Central memory CD4-positive, alpha-beta T cell (primary cell): Measurements from ENCODE around the gene CIITA.
"Not testable (repeated sequence)": the region's sequence is repeated elsewhere in the genome, so short reads cannot be mapped to it uniquely, and the experiment has no call there.

Experiments
- DNase-seq: peaks from one replicate; pipeline ENCODE4 v3.0.0; 2022

The CIITA gene

GRCh38 chr16:10921536-10922327 is 44.7 kb downstream of the CIITA start:
- no peak for DNase-seq

DNA sequence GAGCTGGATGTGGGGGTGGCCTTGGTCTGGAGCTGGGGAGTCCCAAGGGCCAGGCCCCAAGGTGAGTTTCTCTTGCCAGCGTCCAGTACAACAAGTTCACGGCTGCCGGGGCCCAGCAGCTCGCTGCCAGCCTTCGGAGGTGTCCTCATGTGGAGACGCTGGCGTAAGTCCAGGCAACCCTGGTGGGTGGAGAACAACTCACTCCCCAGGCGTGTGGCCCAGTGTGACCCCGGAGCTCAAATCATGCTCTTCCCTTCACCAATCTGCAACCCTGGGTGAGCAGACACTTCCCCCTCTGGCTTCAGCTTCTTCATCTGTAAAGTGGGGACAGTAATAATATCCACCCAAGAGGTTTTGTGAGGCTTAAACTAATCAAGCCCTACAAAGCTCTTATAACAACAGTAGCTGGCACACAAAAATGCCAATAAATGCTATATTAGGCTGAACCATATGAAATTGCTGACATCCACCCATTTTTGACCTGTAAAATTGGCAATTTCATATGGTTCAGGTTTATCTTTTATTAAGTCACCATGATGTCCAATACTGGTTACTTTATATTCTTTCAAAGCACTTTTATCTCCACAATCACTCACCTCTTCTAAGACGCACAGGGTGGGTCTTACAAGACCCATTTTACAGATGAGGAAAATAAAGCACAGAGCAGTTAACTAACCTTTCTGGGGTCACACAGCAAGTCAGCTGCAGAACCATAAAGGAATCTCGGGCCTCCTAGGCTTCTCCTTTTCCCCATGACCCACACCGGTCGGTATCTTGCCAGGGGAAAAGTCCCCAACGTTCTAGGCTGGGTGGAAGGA is 45.5 kb downstream of the CIITA start:
- no peak for DNase-seq

- DNase-seq = no peak
Observed at GRCh38 chr16:10923146-10923649, 46.2 kb downstream of the CIITA start.

DNA sequence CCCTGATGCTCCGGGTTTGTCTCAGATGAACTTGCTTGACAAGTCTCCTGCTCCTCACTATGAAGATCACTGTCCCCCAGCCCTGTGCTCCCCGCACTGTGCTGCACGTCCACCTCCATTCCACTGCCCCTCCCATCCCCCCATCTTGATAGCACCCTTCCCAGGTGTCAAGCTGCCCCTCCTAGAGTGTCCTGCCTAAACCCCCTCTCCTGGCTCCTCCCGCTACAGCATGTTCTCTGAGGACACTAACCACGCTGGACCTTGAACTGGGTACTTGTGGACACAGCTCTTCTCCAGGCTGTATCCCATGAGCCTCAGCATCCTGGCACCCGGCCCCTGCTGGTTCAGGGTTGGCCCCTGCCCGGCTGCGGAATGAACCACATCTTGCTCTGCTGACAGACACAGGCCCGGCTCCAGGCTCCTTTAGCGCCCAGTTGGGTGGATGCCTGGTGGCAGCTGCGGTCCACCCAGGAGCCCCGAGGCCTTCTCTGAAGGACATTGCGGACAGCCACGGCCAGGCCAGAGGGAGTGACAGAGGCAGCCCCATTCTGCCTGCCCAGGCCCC is 46.7 kb downstream of the CIITA start:
- no peak for DNase-seq

GRCh38 chr16:10925285-10925684 is 48.3 kb downstream of the CIITA start:
- not testable (repeated sequence) for DNase-seq

DNA sequence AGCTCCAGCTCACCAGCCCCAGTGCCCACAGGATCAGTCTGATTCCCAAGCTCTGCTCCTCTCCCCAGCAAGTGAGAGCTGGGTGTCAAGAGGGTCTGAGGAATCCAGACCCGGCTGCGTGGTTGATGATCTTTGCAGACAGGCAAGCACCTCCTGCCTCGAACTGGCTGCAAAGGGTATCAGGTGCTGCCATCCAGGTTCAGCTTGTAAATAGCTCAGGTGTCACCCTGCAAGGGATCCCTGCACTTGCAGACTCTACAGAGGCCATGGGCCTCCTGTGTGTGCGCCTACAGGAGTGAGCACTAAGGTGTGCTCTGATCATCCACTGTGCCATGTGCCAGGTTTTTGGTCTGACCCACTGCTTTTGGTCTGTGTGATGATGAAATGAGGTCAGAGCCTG is 49.1 kb downstream of the CIITA start:
- DNase-seq = no peak

DNA sequence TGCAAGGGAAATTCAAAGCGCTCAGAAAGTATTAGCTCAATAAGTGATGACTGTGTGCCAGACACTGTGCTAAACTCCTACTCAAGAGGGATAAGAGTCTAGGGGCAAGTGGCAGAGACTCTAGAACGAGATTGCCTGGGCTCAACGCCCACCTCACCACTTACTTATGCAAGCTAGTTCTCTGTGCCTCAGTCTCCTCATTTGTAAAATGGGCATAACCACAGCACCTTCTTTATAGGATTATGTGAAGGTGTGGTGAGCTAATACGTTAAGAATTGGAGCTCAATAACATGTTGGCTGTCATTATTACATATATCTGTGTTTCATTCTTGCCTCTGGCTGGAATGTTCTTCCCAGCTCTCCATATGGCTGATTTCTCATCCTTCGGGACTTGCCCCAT is 49.9 kb downstream of the CIITA start:
- no peak for DNase-seq

DNA sequence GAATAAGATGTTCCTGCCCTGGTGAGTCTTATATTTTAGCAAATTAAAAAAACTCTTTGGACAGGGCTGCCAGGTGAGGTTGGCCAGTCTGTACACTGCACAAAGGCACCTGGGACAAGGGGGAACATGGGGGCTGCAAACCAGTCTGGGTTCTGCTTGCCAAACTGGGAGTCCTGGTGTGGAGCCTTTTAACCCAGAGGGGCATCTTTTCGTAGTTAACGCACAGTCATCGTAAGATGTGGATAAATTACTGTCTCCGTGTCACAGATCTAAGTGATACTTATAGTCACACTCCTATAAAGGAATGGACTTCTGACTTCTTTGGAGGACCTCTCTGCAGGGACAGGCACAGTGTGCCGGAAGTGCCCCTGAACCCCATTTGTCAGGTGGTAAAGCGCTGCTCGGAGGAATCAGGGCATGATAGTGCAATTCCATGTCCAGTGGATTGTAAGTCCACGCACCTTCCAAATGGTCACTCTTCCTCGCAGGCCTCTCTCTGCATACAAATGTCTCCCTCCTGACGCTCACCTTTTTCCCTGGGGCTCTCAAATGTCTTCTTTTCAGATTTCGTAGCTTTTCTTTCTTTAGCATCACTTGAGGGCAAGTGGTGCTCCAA is 50.6 kb downstream of the CIITA start:
- DNase-seq = no peak

DNA sequence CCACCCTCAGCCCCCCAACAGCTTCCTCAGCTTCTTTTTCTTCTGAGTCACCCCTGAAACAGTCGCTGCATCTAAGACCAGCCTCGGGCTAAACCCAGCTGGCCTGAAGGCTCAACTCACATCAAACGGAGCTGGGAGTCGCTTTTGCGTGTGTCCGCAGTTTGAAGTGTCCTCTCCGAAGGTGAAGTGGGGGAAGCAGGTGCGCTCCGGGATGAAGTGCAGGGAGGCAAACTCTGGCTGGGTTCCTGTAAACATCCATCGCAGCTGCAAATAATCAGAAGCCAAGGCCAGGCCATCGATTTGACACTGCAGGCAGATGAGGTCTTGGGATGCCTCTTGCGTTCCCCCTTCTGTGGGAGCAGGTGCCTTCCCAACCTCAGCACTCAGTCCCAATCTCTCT is 52.1 kb downstream of the CIITA start:
- not testable (repeated sequence) for DNase-seq

- DNase-seq = no peak
Observed at GRCh38 chr16:10929853-10930754, 53.1 kb downstream of the CIITA start.

DNA sequence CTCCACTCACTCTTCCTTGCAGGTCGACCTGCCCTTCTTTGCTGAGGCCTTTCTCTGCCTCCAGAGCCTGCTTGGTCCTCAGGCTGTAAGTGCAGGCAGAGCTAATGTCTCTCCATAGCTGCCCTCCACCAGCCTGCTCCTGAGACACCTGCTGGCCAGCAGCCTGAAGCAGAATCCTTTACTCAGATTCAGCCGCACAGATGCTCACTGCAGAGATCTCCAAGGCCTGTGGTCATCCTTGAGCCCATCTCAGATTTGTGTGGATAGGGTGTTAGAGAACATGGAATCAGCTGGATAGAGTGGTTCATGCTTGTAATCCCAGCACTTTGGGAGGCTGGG is 53.7 kb downstream of the CIITA start:
- DNase-seq = no peak

- no peak for DNase-seq
Observed at GRCh38 chr16:10931134-10931533, 54.1 kb downstream of the CIITA start.

GRCh38 chr16:10931977-10932632 is 55.1 kb downstream of the CIITA start:
- no peak for DNase-seq

DNA sequence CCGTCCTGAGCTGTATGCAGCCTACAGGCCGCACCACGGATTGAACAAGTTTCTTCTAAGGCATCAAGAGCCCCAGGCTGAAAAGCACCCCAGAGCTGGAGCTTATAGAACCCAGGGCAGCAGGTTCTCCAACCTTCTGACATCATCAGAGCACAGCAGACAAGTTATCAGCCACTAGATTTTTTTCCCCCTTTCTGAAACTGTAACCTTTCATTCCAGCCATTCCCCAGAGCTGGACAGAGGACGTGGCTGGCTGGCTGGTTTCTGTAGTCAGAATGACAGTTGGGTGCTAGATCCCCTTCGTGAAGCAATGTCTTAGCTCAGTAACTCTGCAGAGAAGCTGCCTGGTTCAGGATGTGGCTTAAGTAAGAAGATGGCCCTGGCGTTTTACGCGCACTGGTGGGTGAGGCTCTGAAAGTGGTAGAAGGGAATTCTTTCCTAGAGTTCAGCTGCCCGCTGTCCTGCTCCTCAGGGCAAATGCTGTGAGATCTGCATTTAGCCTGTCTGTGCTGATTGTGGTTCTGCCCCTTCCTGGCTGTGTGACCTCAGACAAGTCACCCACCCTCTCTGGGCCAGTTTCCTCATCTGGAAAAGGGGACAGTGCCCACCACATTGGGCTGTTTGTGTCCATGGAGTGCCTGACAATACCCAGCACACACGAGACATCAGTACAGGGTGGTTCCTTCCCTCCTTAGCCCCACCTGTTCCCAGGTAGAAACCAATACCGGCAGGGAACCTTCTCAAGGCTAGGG is 56.1 kb downstream of the CIITA start:
- no peak for DNase-seq

- no peak for DNase-seq
Observed at GRCh38 chr16:10933865-10934264, 56.9 kb downstream of the CIITA start.

DNA sequence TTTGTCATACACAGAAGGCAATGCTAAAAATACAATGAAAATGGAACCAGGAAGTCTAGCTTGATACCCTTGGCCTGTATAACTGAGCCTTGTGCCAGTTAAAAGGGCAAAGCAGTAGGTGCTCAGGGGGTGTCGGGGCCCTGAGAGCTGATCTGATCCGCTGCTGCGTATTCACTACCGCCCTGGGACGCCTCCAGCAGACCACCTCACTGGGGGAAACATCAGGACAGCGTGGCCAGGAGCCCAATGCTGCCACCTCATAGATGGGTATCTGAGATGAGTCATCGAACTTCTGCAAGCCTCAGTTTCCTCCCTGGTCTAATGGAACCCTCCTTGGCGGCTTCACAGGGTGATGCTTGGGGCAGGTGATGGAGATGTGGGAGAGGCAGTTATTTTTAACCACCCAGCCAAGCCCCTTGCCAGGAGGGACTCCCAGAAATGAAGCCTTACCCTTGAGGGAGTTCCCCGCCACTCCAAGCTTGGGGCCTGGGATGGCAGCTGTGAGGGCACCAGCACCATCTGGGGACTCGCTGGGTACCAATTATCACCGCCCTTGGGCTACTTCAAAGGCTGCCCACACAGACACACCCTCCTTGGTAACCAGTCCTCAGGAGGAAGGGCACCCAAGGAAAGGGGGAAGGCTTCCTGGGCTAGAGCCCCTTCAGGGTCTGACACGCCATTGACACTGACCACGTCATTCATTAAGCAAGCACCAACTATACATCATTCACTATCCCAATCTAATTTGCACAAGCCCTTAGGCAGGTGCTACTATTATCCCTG is 57.5 kb downstream of the CIITA start:
- no peak for DNase-seq

GRCh38 chr16:10935226-10935915 is 58.4 kb downstream of the CIITA start:
- DNase-seq = no peak

- no peak for DNase-seq
Observed at GRCh38 chr16:10936272-10936984, 59.4 kb downstream of the CIITA start.
